HG03103 (cell line): ENCODE results near the gene OAT.

ENCODE experiments used
- ATAC-seq: cut with Tn5 transposase; IDR thresholded peaks from one replicate; pipeline ENCODE4 v1.9.1; 2021; ENCODE audit warnings: low read depth; ENCODE audit not compliant: unreplicated experiment

OAT gene

GRCh38 chr10:124356701-124357560 lies 61.8 kb downstream of the OAT start:
- no peak for ATAC-seq

- ATAC-seq: peak; percentile 84
Observed at GRCh38 chr10:124354411-124355382, 64.0 kb downstream of the OAT start.

DNA sequence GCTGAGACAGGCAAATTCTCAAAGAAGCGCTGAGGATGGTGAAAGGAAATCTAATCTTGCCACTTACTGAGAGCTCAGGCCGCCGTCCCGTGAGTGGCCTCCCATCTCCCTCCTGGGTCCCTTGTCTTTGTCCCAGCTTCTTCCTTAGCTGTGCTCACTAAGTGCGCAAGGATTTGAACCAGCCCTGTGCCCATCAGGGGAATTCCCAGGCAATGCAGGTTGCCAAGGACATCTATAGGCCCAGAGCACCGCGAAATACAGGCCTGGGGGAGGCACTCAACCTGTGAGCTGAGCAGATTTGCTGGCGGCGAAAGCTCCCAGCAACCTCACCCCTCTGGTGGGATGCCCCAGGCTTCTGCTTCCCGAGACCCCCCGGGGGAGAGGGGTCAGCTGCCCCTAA lies 64.8 kb downstream of the OAT start:
- ATAC-seq: no peak

GRCh38 chr10:124353091-124353815 lies 65.5 kb downstream of the OAT start:
- ATAC-seq: no peak

GRCh38 chr10:124351481-124352220 lies 67.1 kb downstream of the OAT start:
- no peak for ATAC-seq

- no peak for ATAC-seq
Observed at GRCh38 chr10:124350806-124351205, 67.9 kb downstream of the OAT start.

DNA sequence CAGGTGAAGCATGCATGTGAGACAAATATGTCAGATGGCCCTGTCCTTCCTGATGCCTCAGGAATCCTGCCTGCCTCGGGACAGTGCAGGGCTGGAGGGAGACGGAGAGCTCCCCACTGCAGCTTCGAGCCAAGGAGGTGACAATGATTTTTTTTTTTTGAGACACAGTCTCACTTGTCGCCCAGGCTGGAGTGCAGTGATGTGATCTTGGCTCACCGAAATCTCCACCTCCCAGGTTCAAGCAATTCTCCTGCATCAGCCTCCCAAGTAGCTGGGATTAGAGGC lies 68.8 kb downstream of the OAT start:
- ATAC-seq: no peak

DNA sequence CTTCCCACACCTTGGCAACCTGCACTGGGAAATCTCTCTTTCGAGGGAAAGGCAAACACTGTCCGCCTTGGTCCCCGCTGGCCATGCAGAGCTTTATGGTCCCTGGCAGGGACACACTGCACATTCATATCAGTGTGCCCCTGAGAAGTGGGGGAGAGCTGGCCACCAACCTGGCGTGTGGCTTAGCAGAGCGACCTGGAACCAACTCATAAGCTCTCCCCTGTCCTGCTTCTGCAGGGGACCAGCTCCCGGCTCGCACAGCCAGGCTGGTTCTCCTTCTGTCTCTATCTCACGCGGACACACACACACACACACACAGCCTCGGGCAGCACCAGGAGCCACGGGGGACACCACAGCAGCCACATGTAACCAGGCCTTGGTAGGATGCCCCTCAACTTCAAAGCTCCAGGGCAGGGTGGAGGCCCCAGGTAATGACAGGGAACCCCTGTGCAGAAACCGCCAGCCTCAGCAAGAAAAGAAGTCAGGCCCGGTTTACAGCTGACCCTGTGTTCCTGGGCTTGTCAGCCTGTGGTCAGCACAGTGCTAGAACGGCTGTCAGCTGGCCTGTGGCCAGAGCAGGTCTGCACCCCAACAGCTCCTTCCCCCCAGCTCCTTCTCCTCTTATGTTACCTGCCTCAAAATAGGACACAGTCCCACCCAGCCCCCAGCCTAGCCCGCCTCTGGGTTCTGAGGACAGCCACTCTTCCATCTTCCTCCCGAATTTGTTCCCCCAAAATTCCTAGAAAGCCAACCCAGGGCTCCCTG lies 69.3 kb downstream of the OAT start:
- ATAC-seq: no peak

DNA sequence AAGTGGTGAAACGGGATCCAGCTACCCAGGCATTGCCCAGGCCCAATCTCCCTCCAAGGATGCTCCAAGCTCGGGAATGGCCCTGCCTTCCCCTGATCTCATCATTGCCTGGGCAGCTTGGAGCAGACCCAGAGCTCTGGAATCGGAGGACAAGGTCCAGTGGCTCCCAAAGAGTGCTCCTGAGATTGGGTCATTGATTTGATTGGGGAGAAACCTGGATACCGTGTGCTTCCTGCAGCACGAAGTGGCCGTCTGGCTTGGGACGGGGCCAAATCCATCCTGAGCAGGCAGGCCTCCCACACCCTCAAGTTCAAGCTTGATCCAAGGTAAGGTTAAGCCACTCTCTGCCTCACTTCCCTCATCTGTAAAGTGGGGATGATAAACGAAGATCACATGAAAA lies 69.9 kb downstream of the OAT start:
- no peak for ATAC-seq

DNA sequence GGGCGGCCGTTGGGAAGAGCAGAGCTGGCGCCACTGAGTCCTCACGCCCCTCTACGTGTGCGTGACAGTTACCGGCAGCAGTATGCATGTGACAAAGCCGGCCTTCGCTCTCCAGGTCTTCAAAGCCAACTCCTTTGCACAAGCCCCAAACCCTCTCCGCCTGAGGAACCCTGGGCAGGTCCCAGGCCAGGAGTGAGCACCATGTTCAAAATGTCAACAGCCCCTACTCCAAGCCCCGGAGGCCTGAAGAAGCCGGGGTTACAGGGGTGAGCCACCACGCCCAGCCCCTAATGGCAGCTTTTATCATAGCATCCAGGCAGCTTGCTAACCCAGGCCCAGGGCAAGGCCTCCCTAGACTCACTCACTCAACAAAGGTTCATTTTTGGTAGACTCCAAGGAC lies 70.8 kb downstream of the OAT start:
- ATAC-seq: no peak
